Kidney (tissue), 14 donors: ENCODE measurements around the gene HTR1D. TPM values are rescaled to one million over a fixed set of nuclear protein-coding genes. Genes with fewer than 3 reads are reported as not detected.
"Not testable (repeated sequence)": the region's sequence is repeated elsewhere in the genome, so short reads cannot be mapped to it uniquely, and the experiment has no call there.

Source experiments
- DNase-seq, 5 donors: peaks; one replicate each; pipeline ENCODE4 v3.0.0-alpha.2; 2013 to 2020
- FAIRE-seq: peaks from 2 replicates; lab custom pipeline; 2012; peaks lifted over from hg19 to GRCh38; lab: Jason Lieb, UNC
- H3K27ac ChIP-seq, 2 donors: one replicate each; pipeline ENCODE4 v1.7.0; 2013; ENCODE audit warnings: low read depth in 2 of 2, low read length in 2 of 2, inconsistent platforms in 1 of 2
- H3K27me3 ChIP-seq: one replicate; pipeline ENCODE4 v1.7.1; 2013; ENCODE audit warnings: low read length, inconsistent platforms; ENCODE audit not compliant: control insufficient read depth, insufficient read depth
- H3K36me3 ChIP-seq, 3 donors: one replicate each; pipeline versions ENCODE4 v1.7.0 to v1.7.1; 2013; ENCODE audit warnings: low read length in 3 of 3, control low read depth in 1 of 3, inconsistent platforms in 1 of 3; ENCODE audit not compliant: insufficient read depth in 3 of 3, control insufficient read depth in 2 of 3
- H3K4me1 ChIP-seq, 3 donors: one replicate each; pipeline versions ENCODE4 v1.7.0 to v1.7.1; 2013; ENCODE audit warnings: low read length in 3 of 3, inconsistent platforms in 1 of 3, low read depth in 1 of 3; ENCODE audit not compliant: control insufficient read depth in 2 of 3, insufficient read depth in 2 of 3
- H3K4me3 ChIP-seq, 3 donors: one replicate each; pipeline versions ENCODE4 v1.7.0 to v1.8.1; 2013; ENCODE audit warnings: low read length in 3 of 3, control low read depth in 1 of 3, inconsistent platforms in 1 of 3
- H3K9ac ChIP-seq, 3 donors: one replicate each; pipeline versions ENCODE4 v1.7.0 to v1.7.1; 2013; ENCODE audit warnings: low read length in 3 of 3, control low read depth in 1 of 3, inconsistent platforms in 1 of 3
- H3K9me3 ChIP-seq, 3 donors: one replicate each; pipeline versions ENCODE4 v1.7.0 to v1.7.1; 2013; ENCODE audit warnings: low read length in 3 of 3, control low read depth in 1 of 3, inconsistent platforms in 1 of 3; ENCODE audit not compliant: control insufficient read depth in 2 of 3, insufficient read depth in 1 of 3
- intact Hi-C: fragments of 100-400 bp; cut with DNase I; formaldehyde crosslinking; loops from one replicate; pipeline ENCODE4 v1.11.1; 2022
- polyA plus RNA-seq: library from polyadenylated mRNA; stranded (reverse); fragments of 350-450 nt; fragmentation: Illumina TruSeq; extraction: RNeasy Lipid Tissue Mini Kit (QIAGEN cat#74804); gene quantifications from one replicate; pipeline ENCODE4 v1.2.3, GENCODE V29; 2014; ENCODE audit warnings: low read depth, low replicate concordance; ENCODE audit not compliant: insufficient read depth
- total RNA-seq: library from RNA; stranded (reverse); fragmentation: NEBNext Ultra II Directional; extraction: Animal tissue kit (Norgen Biotek cat#: 25700); gene quantifications from one replicate; pipeline ENCODE4 v1.2.1, GENCODE V29; 2021
- TF ChIP-seq, protein P1 (sequence below): IDR thresholded peaks from 3 replicates; pipeline ENCODE4 v1.5.1; 2012; ENCODE audit warnings: mild to moderate bottlenecking, moderate library complexity, borderline replicate concordance; ENCODE audit not compliant: insufficient read depth; ENCODE audit errors: extremely low read depth
- donor health status: control.
- donor health status: control.
- donor health status: control.
- donor health status: control.
- donor health status: control.
- donor health status: DM: yes; HTN: yes; CAD: no.
- donor health status: Normal renal cell carcinoma (clear cell type).

The HTR1D gene
- total and polyA plus RNA-seq, 2 donors from 2014 or later = 0.09 TPM; not detected in 1

DNA sequence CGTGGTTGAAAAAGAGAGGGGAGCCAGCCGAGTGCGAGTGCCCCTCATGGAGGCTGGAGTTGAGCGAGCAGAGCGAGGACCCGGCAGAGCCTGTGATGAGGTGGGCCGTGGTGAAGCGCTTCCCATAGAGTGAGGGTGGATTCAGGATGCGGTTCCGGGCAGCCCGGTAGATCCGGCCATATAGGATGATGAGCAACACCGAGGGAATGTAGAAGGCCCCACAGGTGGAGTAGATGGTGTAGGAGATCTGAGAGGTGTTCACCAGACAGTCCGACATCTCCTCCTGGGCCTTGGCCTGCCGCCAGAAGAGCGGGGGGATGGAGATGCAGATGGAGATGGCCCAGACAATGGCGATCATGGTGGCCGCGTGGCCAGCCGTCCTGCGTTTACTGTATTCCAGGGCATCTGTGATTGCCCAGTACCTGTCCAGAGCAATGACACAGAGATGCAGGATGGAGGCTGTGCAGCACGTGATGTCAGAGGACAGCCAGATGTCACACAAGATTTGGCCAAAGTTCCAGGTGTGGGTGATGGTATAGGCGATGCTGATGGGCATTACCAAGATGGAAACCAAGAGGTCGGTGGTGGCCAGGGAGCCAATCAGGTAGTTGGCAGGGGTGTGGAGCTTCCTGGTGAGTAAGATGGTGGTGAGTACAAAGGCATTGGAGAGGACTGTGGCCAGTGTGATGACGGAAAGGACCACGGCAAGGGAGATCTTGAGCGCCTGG lies 23.7 kb downstream of the HTR1D start:
- intact Hi-C loops = no loop called here
- TF ChIP-seq, protein P1, sequence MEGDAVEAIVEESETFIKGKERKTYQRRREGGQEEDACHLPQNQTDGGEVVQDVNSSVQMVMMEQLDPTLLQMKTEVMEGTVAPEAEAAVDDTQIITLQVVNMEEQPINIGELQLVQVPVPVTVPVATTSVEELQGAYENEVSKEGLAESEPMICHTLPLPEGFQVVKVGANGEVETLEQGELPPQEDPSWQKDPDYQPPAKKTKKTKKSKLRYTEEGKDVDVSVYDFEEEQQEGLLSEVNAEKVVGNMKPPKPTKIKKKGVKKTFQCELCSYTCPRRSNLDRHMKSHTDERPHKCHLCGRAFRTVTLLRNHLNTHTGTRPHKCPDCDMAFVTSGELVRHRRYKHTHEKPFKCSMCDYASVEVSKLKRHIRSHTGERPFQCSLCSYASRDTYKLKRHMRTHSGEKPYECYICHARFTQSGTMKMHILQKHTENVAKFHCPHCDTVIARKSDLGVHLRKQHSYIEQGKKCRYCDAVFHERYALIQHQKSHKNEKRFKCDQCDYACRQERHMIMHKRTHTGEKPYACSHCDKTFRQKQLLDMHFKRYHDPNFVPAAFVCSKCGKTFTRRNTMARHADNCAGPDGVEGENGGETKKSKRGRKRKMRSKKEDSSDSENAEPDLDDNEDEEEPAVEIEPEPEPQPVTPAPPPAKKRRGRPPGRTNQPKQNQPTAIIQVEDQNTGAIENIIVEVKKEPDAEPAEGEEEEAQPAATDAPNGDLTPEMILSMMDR = no peak
- no peaks in the 10 kb centered on the region for H3K36me3 ChIP-seq
- no peaks in the 10 kb centered on the region for H3K9me3 ChIP-seq
- H3K9ac ChIP-seq = no peak overlapping the region
- H3K4me3 ChIP-seq = no peak overlapping the region
- H3K27ac ChIP-seq = no peak overlapping the region
- H3K27me3 ChIP-seq = no peaks in the 10 kb centered on the region
- DNase-seq (no peak), FAIRE-seq (no peak)
- no peaks in the 10 kb centered on the region for H3K4me1 ChIP-seq

DNA sequence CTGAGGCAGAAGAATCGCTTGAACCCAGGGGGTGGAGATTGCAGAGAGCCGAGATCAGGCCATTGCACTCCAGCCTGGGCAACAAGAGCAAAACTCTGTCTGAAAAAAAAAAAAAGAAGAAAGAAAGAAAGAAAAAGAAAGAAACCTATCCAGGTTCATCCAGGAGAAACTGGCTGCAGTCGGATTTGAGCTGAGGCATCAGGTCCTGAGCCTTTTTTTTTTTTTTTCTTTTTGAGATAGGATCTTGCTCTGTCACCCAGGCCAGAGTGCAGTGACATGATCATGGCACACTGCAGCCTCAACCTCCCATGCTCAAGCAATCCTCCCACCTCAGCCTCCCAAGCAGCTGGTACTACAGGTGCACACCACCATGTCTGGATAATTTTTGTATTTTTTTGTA lies 26.1 kb downstream of the HTR1D start:
- no peak overlapping the region for H3K27ac ChIP-seq
- intact Hi-C loops = no loop called here
- FAIRE-seq = no peak

DNA sequence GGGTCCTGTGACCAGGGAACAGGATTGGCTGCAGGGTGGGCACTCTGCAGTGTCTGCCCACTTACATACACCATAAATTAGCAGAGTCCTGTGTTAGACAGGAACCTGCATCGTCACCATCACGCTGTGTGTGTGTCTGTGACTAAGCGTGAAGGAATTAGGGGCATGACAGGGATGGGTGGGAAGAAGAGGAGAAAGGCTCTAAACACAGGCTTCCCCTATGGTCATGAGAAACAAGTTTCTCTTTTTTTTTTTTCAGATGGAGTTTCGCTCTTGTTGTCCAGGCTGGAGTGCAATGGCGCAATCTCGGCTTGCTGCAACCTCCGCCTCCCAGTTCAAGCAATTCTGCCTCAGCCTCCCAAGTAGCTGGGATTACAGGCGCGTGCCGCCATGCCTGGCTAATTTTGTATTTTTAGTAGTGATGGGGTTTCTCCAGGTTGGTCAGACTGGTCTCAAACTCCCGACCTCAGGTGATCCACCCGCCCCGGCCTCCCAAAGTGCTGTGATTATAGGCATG lies 28.3 kb downstream of the HTR1D start:
- not testable (repeated sequence) for FAIRE-seq, H3K9ac ChIP-seq, H3K27ac ChIP-seq, DNase-seq, H3K36me3 ChIP-seq, H3K4me3 ChIP-seq, H3K27me3 ChIP-seq, H3K4me1 ChIP-seq, H3K9me3 ChIP-seq
- intact Hi-C loops = loop anchor here (5.0 to 10.0 kb wide), 2 partner anchors 92 to 214 kb away; partner anchors contain the start of gene LACTBL1

More for the DNA sequence above, 26.1 kb downstream of the HTR1D start:
- DNase-seq = no peak
- no peak overlapping the region for H3K4me3 ChIP-seq
- H3K4me1 ChIP-seq = no peaks in the 10 kb centered on the region
- no peaks in the 10 kb centered on the region for H3K27me3 ChIP-seq
- no peaks in the 10 kb centered on the region for H3K9me3 ChIP-seq
- no peaks in the 10 kb centered on the region for H3K36me3 ChIP-seq
- TF ChIP-seq, protein P1 = no peak
- H3K9ac ChIP-seq = no peak overlapping the region

DNA sequence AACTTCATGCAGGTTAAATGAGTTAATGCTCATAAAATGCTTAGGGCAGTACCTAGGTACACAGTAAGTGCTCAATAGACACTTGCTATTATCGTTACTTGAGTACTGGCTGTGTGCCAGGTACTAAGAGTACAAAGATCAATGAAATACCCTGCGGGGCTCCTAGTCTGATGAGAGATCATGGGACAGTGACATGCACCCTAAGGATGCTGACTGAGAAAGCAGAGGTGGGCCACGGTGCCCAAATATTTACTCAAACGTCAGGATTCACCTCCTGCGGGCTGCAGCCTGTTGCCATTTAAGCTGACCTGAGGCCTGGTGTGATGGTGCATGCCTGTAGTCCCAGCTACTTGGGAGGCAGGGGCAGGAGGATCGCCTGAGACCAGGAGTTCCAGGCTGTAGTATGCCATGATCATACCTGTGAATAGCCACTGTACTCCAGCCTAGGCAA lies 28.8 kb downstream of the HTR1D start:
- TF ChIP-seq, protein P1 = no peak
- FAIRE-seq (no peak), DNase-seq (no peak)
- Histone ChIP-seq H3K9ac (no peak overlapping the region), H3K36me3 (no peaks in the 10 kb centered on the region), H3K27ac (no peak overlapping the region), H3K4me3 (no peak overlapping the region), H3K27me3 (no peaks in the 10 kb centered on the region), H3K4me1 (peaks cover 0 to 3% (median 0%) of the 10 kb centered on the region in 3 donors), H3K9me3 (no peaks in the 10 kb centered on the region)
- intact Hi-C loops = loop anchor here (5.0 to 10.0 kb wide), 2 partner anchors 91 to 214 kb away; partner anchors contain the start of gene LACTBL1
